Activated naive CD8-positive, alpha-beta T cell treated with anti-CD3 and anti-CD28 coated beads, Interleukin-2, amount 10 ng/mL, durations not matched to agents 7 days and 5 days (primary cell): Measurements from ENCODE around the gene SOX8. TPM values are rescaled to one million over a fixed set of nuclear protein-coding genes. Genes with fewer than 3 reads are reported as not detected.
A peak's percentile ranks its signal among the peaks of the same experiment; 100 is the strongest.

Experiments used
- ATAC-seq: fragments of 150-1000 bp; cut with Tn5 transposase; one replicate; pipeline ENCODE4 v1.10.0; 2021; ENCODE audit warnings: low read depth, moderate library complexity
- POLR2A ChIA-PET: fragments of 350-600 bp; sonication (Branson Sonifier 250); formaldehyde crosslinking; loops from one replicate; lab custom pipeline; 2021; ENCODE audit warnings: antibody characterized with exemption; lab: Charles Lee
- DNase-seq: peaks from one replicate; pipeline ENCODE4 v3.0.0; 2021
- H3K27ac Mint-ChIP-seq: one replicate; pipeline ENCODE4 v1.8.0; 2022; ENCODE audit warnings: mild to moderate bottlenecking, mixed read lengths
- H3K27me3 Mint-ChIP-seq: one replicate; pipeline ENCODE4 v1.8.0; 2022; ENCODE audit warnings: mild to moderate bottlenecking, moderate library complexity, mixed read lengths
- H3K36me3 Mint-ChIP-seq: one replicate; pipeline ENCODE4 v1.8.0; 2021; ENCODE audit warnings: mild to moderate bottlenecking, mixed read lengths
- H3K4me1 Mint-ChIP-seq: one replicate; pipeline ENCODE4 v1.8.0; 2021; ENCODE audit warnings: mixed read lengths
- H3K4me3 Mint-ChIP-seq: one replicate; pipeline ENCODE4 v1.8.0; 2022; ENCODE audit warnings: mild to moderate bottlenecking, moderate library complexity, mixed read lengths
- H3K9me3 Mint-ChIP-seq: one replicate; pipeline ENCODE4 v1.8.0; 2021; ENCODE audit warnings: mixed read lengths
- total RNA-seq, 2 experiments: library from RNA; stranded (reverse); gene quantifications; one replicate each; pipeline ENCODE4 v1.2.3, GENCODE V29; 2021

Gene SOX8
- total RNA-seq, 2 experiments from 2014 or later = 0.50 to 0.60 TPM

DNA sequence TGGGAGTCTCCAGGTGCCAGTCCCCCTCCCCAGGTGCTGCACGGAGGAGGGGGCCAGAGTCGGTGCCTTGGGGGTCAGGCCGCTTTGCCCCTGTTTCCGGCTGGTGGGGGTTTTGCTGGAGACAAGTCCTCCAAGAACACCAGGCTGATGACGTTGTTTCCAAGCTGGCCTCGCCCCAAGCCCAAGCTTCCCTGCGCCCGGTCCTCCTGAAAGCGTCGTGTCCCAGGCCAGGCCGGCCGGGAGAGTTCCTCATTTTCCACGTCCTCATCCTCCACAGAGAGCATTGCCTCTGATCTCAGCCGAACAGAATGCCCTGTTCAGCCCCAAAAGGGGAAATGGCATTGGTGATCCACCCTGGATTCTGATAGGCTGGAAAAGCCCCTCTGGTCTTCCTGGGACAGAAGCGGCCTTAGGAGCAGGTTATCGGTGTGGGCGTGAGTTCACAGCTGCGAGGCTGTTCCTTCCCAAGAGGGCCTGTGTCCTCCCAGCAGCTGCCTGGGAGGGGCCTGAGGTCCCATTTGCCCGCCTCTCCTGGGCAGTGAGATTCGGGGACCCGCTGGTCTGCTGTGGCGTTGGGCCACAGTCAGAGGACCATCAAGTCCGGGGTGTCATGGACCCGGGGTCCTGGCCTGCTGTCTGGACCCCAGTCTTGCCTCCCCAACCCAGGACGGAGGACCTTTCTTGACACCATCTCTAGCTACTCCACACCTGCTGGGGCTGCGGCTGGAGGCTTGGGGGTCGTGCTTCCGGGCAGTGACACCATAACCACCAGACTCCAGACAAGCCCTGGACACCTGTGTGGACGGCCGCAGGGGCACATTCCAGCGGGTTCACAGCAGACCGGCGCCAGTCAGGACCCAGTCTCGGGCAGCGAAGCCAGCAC lies 7.1 kb downstream of the SOX8 start:
- no peaks in the 10 kb centered on the region for H3K27me3 Mint-ChIP-seq
- H3K9me3 Mint-ChIP-seq = no peaks in the 10 kb centered on the region
- no peak overlapping the region for H3K27ac Mint-ChIP-seq
- no peak for ATAC-seq
- POLR2A ChIA-PET = no interaction called here
- DNase-seq = no peak
- H3K36me3 Mint-ChIP-seq = no peaks in the 10 kb centered on the region
- no peak overlapping the region for H3K4me3 Mint-ChIP-seq
- H3K4me1 Mint-ChIP-seq = no peaks in the 10 kb centered on the region

DNA sequence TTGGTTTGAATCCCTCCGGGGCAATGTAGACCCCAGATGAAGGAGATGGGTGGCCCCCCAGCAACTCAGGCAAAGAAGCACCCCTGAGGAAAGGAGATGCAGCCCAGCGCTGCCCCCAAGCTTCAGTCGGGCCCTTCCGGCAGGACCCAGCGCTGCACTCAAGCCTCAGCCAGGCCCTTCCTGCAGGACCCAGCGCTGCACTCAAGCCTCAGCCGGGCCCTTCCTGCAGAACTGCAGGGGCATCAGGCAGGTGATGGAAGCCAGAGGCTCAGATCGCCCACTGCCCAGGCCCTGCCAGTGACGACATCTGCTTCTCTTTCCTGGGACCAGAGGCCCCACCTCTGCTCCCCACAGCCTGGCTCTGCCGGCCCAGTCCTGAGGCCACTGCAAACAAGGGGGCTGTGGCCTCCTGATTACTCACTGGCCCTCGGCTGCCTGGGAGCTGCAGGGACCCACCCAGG lies 7.8 kb downstream of the SOX8 start:
- POLR2A ChIA-PET = no interaction called here
- no peaks in the 10 kb centered on the region for H3K4me1 Mint-ChIP-seq
- no peak overlapping the region for H3K27ac Mint-ChIP-seq

DNA sequence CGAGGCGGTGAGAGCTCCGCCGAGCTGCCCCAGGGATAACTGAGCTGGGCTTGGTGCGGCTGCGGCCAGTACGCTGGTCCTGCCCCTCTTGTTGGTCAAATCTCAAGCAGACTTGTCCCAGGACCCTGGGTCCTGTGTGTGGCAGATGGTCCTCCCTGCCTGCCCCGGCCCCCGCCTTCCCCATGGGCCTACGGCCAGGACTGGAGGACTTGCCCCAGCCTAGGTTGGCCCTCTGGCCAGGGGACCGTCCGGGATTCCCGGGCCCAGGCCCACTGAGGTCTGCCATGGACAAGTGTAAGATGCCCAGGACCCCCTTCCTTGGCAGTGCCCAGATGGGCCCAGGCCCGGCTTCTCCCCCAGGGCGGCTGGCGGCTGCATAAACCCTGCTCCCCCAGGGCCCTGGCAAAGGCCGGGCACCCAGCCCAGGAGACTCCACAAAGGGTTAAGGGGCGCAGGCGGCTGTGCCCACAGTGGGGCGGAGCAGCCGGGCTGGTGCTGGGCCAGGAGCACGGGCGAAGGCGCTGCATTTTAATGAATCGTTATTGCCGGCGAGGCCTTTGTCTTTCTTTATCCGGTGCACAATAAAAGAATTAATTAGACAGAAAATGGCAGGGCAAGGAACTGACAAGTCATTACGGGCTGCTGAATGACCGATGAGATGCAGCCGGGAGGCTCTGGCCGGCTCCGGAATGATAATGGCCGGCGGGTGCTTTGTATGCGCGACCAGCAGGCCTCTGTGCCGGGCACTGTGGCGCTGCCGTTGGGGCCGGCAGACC lies 9.1 kb downstream of the SOX8 start:
- Mint-ChIP-seq H3K4me3 (no peak overlapping the region), H3K27me3 (no peaks in the 10 kb centered on the region), H3K27ac (no peak overlapping the region), H3K4me1 (peaks cover 1% of the 10 kb centered on the region), H3K36me3 (peaks cover 5% of the 10 kb centered on the region), H3K9me3 (peaks cover 5% of the 10 kb centered on the region)
- DNase-seq = no peak
- no peak for ATAC-seq
- POLR2A ChIA-PET = no interaction called here

More for the DNA sequence above, 7.8 kb downstream of the SOX8 start:
- no peak for ATAC-seq
- no peak overlapping the region for H3K4me3 Mint-ChIP-seq
- H3K36me3 Mint-ChIP-seq = no peaks in the 10 kb centered on the region
- H3K9me3 Mint-ChIP-seq = no peaks in the 10 kb centered on the region
- DNase-seq = no peak
- no peaks in the 10 kb centered on the region for H3K27me3 Mint-ChIP-seq

DNA sequence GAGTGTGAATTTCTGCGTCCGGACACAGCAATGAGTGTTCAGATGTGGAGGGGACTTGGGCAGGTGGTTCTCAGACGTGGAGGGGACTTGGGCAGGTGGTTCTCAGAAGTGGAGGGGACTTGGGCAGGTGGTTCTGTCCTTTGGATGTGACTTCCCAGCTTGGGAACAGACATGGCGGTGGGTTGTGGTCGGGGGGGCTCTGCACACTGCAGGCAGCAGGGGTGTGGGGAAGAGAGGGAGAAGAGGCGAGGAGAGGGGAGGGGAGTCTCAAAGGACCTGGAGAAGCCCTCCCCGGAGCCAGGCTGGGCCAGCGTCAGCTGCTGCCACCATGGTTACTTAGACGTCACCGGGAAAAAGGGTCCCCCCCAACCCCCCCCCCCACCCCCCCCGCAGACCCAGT lies 9.8 kb downstream of the SOX8 start:
- no peak for ATAC-seq
- Mint-ChIP-seq H3K4me3 (no peak overlapping the region), H3K27ac (no peak overlapping the region), H3K36me3 (peaks cover 8% of the 10 kb centered on the region), H3K27me3 (peaks cover 4% of the 10 kb centered on the region), H3K9me3 (peaks cover 5% of the 10 kb centered on the region), H3K4me1 (peaks cover 1% of the 10 kb centered on the region)
- no peak for DNase-seq
- POLR2A ChIA-PET = no interaction called here

DNA sequence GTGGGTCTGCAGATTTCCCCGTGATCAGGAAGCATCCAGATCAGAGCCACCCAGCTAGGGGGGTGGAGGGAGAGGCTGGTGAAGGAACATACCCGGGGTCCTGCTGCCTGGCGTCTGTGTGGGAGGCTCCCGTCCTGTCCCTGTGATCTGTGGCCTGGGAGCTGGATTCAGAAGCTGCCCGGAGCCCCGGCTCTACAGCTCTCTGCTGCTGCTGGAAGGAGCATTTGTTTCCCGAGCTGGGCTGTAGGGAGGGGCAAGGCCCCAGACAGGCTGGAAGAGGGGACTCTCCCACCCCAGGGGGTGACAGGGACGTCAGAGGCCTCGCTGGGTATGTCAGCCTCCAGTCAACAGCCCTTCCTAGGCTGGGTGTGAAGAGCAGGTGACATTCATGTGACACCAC lies 10.2 kb downstream of the SOX8 start:
- Mint-ChIP-seq H3K4me3 (no peak overlapping the region), H3K27me3 (peaks cover 8% of the 10 kb centered on the region), H3K4me1 (peaks cover 3% of the 10 kb centered on the region), H3K9me3 (peaks cover 5% of the 10 kb centered on the region), H3K36me3 (peaks cover 8% of the 10 kb centered on the region), H3K27ac (no peak overlapping the region)
- POLR2A ChIA-PET = no interaction called here
- ATAC-seq (no peak), DNase-seq (no peak)

DNA sequence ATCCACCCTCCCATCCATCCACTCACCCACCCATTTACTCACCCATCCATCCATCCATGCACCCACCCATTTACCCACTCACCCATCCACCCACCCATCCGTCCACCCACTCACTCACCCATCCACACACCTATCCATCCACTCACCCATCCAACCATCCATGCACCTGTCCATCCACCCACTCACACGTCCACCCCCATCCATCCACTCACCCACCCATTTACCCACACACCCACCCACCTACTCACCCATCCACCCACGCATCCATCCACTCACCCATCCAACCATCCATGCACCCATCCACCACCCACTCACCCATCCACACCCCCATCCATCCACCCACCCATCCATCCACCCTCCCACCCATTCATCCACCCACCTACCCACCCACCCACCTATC lies 12.2 kb downstream of the SOX8 start:
- POLR2A ChIA-PET = no interaction called here
- Mint-ChIP-seq H3K36me3 (peaks cover 8% of the 10 kb centered on the region), H3K27me3 (peaks cover 12% of the 10 kb centered on the region), H3K27ac (no peak overlapping the region), H3K9me3 (peaks cover 5% of the 10 kb centered on the region), H3K4me1 (peaks cover 5% of the 10 kb centered on the region), H3K4me3 (no peak overlapping the region)
- no peak for DNase-seq
- ATAC-seq = no peak

DNA sequence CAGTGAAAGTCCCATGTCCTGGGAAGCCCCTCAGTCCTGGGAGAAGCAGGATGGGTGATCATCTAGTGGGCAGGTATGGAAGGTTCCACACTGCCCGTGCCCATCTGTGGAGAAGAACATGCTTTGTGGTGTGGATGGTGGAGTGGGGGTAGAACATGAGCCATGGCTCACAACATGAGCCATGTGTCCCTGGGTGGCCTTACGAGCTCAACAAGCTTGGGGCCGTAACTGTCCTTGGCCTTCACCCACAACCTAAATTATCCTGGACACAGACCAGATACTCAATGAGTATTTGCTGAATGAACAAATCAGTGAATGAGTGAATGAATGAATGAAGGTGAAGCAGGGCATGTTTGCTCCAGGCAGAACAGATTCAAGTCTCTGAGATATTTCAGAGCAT lies 13.5 kb downstream of the SOX8 start:
- Mint-ChIP-seq H3K4me1 (peaks cover 5% of the 10 kb centered on the region), H3K27ac (no peak overlapping the region), H3K4me3 (no peak overlapping the region), H3K9me3 (peaks cover 5% of the 10 kb centered on the region), H3K36me3 (peaks cover 8% of the 10 kb centered on the region), H3K27me3 (peaks cover 13% of the 10 kb centered on the region)
- POLR2A ChIA-PET = no interaction called here
- DNase-seq (no peak), ATAC-seq (no peak)

GRCh38 chr16:995783-996182 lies 14.2 kb downstream of the SOX8 start:
- Mint-ChIP-seq H3K27ac (no peak overlapping the region), H3K9me3 (peaks cover 5% of the 10 kb centered on the region), H3K27me3 (peaks cover 13% of the 10 kb centered on the region), H3K36me3 (peaks cover 8% of the 10 kb centered on the region), H3K4me1 (peaks cover 5% of the 10 kb centered on the region), H3K4me3 (no peak overlapping the region)
- DNase-seq (no peak), ATAC-seq (no peak)
- POLR2A ChIA-PET = no interaction called here

DNA sequence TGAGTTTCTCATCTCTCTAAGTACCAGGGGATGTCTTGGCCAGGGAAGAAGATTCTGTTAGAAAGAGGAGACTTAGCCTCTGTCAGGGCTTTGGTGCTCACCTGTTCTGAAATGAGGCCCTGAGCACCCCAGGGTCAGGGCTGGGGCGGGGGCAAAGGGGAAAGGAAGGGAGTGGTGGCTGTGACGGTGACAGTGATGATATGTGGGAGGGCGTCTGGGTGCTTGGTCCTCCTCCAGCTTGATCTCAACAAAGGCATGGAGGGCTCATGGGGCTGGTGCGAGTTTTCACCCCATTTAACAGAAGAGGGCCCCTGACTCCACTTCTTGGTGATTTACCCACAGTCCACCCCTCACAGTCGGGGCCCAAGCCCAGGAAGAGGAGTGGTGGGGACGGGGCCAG lies 15.1 kb downstream of the SOX8 start:
- Mint-ChIP-seq H3K27ac (no peak overlapping the region), H3K27me3 (peaks cover 13% of the 10 kb centered on the region), H3K4me3 (no peak overlapping the region), H3K4me1 (peaks cover 5% of the 10 kb centered on the region), H3K9me3 (peaks cover 5% of the 10 kb centered on the region), H3K36me3 (peaks cover 8% of the 10 kb centered on the region)
- POLR2A ChIA-PET = no interaction called here
- DNase-seq = no peak
- ATAC-seq = no peak

- H3K9me3 Mint-ChIP-seq = peaks cover 5% of the 10 kb centered on the region
- POLR2A ChIA-PET = interaction anchor here (1.1 kb wide), 1 partner anchor 14 kb away, joined by 3 read pairs; no protein-coding TSS in a partner anchor
- H3K4me3 Mint-ChIP-seq = peak overlapping the region; percentile 41
- H3K27me3 Mint-ChIP-seq = peaks cover 13% of the 10 kb centered on the region
- peaks cover 5% of the 10 kb centered on the region for H3K4me1 Mint-ChIP-seq
- peaks cover 8% of the 10 kb centered on the region for H3K36me3 Mint-ChIP-seq
- ATAC-seq (peak; percentile 67), DNase-seq (no peak)
- no peak overlapping the region for H3K27ac Mint-ChIP-seq
Measured at GRCh38 chr16:997440-998051, 16.0 kb downstream of the SOX8 start.

DNA sequence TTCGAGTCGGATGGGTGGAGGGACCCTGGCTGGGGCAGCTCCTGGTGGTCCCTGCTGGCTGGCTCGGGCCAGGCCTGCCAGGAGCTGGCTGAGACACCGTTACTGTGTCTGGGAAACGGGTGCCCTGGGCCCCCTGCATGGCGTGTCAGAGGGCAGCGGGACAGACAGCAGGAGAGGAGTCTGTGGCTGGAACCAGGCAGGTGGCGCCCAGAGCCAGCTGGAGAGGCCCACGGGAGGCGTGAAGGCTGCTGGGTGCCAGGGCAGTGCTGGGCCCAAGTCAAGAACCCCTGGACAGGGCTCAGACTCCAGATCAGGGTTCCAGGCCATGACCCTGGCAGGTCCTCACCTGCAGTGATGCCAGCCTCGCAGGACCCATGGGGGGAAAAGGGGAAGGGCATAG lies 16.6 kb downstream of the SOX8 start:
- Mint-ChIP-seq H3K27ac (no peak overlapping the region), H3K9me3 (peaks cover 5% of the 10 kb centered on the region), H3K36me3 (peaks cover 8% of the 10 kb centered on the region), H3K4me1 (peaks cover 5% of the 10 kb centered on the region), H3K4me3 (peak overlapping the region; percentile 41), H3K27me3 (peaks cover 13% of the 10 kb centered on the region)
- DNase-seq (no peak), ATAC-seq (no peak)
- POLR2A ChIA-PET = no interaction called here

- Mint-ChIP-seq H3K27me3 (peaks cover 13% of the 10 kb centered on the region), H3K4me3 (no peak overlapping the region), H3K36me3 (peaks cover 8% of the 10 kb centered on the region), H3K9me3 (peaks cover 5% of the 10 kb centered on the region), H3K27ac (no peak overlapping the region), H3K4me1 (peaks cover 5% of the 10 kb centered on the region)
- DNase-seq (no peak), ATAC-seq (no peak)
- POLR2A ChIA-PET = no interaction called here
Measured at GRCh38 chr16:998615-999014, 17.0 kb downstream of the SOX8 start.

GRCh38 chr16:999677-1000076 lies 18.1 kb downstream of the SOX8 start:
- Mint-ChIP-seq H3K4me1 (peaks cover 10% of the 10 kb centered on the region), H3K27me3 (peaks cover 13% of the 10 kb centered on the region), H3K36me3 (peaks cover 8% of the 10 kb centered on the region), H3K9me3 (peaks cover 5% of the 10 kb centered on the region), H3K4me3 (no peak overlapping the region), H3K27ac (no peak overlapping the region)
- ATAC-seq (no peak), DNase-seq (no peak)
- POLR2A ChIA-PET = no interaction called here
